NCI-H526 (cell line): ENCODE measurements around the gene ZNF319.

Experiments
- DNase-seq, 2 experiments: peaks; one replicate each; lab custom pipeline; 2025; lab: John Stamatoyannopoulos, UW

Gene ZNF319

DNA sequence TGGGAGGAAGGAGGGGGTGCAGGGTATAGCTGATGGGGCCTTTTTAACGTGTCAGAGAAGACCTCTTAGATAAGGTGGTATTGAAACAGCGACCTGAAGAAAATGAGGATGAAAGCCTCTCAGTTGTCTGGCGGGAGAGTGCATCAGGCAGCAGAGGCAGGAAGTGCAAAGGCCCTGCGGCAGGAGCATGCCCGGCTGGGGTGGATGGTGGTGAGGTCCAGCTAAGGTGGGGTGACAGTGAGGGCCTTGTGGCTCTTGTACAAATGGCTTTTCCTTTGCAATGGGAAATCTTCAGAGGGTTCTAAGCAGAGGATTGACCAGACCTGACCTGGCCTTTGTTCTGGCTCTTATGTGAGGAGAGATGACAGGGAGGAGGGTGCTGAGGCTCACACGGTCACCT lies 36.5 kb upstream of the ZNF319 start:
- DNase-seq = no peak

DNA sequence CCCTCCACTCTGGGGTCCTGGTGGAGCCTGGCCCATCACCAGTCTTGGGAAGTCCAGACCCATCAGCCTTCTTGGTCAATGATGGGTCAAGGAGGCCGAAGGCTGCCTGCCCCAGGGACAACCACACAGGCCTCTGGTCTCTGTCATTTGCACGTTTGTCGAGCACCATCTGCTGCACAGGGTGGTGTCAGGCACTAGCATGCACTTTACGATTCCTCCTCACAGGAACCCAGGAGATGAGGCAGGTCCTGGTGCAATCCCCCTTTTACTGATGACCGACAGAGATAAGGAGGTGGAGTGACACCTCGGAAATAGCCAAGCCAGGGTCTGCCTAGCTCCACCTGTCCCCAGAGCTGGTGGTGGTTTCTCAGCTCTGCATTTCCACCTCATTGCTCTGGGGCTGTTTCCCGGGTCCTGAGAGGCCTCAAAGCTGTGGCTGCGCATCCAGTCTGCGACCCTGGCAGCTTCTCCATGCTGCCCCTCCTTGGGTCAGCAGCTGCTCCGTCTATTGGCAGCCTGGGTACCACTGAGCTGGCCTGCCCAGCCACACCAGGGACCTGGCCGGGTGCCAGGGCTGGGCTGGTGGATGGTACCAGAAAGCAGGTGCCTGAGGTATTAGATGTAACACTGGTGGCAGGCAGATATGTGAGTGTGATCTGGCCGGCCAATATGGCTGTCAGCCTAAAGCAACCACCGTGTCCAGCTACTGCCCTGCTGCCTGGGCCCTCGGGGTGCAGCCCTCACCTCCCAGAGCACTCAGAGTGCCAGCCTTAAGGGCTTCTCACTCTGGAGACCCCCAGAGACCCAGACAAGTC lies 35.1 kb upstream of the ZNF319 start:
- DNase-seq = no peak

DNA sequence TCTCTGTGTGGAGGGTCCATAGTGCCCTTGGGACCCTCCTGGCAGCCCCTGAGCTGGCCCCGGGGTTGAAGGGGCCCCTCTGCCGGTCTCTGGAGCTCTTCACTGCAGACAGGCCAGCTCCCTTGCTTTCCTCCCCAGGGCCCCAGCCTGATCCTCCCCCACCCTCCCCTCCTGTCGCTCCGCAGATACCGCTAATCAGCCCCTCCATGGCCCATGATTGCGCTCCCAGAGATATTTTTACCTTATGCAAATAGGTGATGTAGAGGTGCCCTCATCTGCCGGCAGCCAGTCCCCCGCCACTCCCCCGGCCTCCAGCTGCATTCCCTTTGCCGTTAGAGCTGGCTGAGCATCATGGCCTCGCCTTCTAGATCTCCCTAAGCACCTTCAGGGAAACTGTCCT lies 34.3 kb upstream of the ZNF319 start:
- peak; percentile 18 to 72 for DNase-seq

DNA sequence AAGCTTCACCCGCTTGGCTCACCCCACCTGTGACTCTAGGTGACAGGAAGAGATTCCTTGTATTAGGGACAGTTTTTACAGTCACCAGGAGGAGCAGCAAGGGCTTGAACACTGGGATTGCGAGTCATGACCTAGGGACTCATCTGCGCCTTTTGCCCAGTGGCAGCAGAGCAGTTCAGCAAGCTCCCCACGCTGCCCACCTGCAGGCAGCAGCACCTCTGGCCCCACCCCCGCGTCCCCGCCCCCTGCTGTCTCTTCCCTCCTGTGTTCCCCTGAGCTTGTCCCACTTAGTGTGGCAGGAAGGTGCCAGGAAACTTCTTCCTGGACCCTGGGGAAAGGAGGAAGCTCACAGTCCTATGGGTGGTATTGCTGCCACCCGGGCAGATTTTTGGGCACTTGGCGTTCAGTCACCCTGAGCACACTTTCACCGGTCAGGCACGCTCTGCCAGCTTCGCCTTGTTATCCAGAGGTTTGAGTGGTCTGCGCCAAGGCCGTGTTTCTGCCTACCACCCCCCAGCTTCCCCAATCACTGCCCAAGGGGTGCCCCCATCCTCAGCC lies 33.7 kb upstream of the ZNF319 start:
- no peak for DNase-seq

DNA sequence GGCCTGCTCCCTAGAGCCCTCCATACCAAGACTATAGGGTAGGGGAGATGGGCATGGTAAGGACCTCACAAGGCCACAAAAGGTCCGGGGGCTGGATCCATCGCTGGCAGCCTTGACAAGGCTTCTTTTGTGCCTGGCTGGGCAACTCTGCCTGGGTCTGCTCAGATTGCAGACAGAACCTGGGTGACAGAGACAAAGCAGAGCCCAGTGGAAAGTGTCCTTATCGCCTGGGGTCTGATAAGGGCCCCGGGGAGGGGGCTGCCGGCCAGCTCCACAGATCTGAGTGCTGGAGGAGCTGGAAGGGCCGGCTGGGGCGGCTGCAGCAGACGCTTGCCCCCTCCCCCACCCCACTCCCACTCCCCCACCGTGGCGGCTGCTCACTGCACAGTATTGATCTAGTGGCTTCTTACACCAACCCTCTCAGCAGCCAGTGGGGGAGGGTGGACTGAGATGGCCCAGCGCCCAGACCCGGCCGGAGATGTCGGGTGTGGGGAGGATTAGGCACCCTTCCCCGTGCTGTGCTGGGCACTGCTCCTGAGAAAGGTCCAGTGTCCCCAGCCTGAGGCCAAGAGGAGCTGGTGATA lies 32.3 kb upstream of the ZNF319 start:
- DNase-seq = no peak

DNA sequence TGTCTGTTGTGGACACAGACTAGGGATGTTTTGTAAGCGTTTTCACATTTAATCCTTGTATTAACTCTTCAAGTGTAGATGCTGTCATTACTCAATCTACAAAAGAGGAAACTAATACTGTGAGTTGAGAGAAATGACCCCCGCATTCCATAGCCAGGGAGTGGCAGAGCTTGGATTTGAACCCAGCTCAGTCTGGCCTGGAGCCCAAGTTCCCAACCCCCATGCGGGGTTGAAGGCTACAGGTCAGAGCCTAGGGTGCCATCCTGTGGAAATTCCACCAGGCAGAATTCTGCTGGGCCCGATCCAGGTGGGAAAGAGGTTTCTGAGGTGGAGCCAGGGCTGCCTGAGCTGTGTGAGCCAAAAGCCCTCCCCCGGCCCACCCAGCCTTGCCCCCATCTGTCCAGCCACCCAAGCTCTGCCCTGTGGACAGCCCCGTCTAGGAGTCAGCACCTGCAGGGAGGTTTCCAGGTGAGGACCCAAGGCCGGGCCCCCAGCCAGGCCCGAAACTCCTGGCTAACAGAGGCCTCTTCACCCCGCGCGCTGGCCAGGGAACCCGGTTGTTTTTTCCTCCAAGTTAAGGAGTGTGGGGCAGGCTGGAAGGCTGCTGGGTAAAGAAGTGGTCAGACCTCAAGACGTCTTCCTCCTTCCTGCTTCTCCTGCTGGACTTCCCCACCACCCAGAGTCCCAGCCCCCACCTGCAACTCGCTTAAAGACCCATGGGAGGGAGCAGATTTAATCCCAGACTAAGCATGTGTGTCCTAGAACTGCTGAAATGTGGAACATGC lies 30.7 kb upstream of the ZNF319 start:
- no peak for DNase-seq

DNA sequence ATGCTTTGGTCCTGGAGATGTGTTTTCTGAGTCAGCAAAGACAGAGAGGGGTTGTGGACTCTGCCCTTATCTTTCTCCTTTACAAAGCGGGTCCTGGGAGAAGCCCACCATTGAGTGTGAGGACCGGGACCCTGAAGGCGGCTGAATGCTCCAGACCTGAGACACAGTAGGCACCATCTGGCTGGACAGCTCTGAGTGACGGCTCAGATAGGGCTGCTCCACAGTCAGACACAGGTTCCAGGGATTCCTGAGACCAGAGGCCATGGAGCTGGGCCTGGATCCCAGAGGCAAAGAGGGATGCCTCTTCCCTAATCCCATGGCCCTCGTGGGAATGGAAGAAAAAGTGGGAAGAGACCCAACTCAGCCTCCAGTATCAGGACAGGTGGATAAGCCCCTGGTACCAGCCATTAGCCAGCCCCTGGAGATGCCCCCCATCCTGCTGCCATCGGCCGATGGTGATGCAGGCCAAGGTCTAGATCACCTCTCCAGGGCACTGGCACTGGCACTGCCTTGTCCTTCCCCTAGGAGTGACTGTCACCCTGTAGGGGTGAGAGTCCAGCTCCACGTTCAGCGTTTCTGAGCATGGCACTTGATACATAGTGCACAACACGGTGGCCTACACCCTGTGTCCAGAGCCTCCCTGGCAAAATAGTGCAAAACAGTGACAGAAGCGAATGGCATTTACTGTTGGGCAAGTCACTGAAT lies 29.8 kb upstream of the ZNF319 start:
- no peak for DNase-seq

DNA sequence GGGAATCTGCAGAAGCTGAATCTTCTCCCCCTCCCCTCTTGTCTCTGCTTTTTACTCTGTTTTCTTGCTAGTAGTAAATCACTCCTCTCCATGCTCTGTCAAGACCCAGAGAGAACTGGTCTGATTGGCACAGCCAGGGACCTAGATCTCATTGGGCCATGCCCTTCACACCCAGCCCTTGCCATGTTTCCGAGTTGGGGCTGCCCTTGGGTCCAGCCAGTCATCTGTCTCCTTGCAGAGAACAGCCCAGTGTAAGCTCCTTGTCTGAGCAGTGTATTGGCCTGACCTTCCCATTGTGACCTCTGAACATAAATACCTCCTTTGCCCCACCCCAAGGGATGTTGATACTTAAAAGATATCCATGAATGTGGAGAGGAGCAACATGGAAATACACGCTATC lies 28.9 kb upstream of the ZNF319 start:
- no peak for DNase-seq

DNA sequence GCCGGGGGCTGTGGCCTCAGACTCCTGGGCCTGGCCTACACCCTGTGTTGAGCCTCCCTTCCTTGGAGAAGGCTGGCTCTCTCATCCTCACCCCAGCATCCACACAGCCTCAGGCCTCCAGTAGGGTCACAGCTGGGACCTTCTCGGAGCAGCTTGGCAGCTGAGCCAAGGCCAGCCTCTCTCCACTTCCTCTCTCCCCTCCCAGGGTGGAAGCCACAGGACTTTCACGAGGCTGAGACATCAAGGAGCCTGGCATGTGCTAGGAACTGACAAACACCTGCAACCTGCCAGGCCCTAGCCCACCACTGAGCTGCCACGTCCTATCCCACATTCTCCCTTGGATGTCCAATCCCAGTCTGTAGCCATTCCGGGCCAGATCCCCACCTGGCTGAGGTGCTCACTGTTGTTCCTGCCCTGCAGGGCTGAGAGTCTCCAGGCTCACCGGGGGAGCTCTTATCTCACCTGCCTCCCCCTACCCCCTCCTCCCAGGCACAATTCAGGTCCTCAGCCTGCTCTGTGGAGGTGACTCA lies 28.1 kb upstream of the ZNF319 start:
- DNase-seq = no peak

DNA sequence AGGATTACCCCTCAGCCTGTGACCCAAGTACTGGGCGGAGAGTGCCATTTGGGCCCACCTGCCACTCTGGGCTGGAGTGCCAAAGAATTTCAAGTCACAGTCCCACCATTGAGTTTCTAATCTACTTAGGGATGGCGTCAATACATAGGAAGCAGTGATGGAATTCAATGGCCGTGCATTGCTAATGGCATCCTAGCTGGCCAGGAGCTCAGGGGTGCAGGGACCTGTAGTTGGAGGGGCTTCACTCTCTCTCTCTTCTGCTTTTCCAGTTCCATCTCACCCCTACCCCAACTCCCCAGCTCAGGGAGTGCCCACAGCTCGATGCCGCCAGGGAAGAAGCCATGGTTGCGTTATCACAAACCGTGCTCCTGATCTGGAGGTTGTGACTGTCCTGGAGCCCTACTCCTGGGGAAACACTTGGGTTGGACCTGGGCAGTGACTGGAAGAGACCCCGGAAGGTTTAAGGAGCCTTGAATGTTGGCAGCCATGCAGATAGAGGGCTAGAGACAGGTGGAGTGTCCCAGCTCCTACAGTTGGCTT lies 27.5 kb upstream of the ZNF319 start:
- no peak for DNase-seq

DNA sequence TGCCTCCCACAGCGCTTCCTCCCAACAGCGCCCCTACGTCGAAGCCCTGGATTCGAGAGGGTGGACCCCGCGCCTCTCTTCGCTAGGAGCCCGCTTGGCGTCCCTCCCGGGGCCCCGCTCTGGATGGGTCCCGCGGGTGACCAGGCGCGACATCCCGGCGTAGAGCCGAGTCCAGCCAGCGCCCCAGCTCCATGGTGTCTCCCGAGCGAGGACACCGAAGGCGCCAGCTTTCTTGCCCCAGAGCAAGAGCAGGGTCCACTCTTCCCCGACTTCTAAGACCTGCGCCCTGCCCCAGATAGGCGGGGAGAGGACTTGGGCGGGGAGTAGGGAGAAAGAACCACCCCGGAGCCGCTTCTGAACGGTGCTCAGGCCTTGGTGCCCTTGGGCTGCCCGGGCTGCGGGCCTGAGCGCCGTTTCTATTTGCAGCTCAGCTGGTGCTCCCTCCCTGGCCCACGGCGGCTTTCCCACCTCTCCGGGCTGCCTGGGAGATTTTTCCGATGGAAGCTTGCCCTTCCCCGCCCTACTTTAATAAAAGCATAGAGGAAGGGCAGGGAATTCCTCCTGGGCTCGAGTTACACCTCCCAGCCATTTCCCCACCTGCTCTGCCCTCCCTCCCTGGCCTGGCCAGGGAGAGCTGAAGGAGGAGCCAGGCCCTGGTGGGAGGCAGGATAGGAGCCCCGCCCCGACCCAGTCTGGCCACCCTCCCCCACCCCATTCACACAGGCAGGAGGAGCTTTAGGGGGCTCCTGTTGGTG lies 26.9 kb upstream of the ZNF319 start:
- peak; percentile 32 to 73 for DNase-seq

DNA sequence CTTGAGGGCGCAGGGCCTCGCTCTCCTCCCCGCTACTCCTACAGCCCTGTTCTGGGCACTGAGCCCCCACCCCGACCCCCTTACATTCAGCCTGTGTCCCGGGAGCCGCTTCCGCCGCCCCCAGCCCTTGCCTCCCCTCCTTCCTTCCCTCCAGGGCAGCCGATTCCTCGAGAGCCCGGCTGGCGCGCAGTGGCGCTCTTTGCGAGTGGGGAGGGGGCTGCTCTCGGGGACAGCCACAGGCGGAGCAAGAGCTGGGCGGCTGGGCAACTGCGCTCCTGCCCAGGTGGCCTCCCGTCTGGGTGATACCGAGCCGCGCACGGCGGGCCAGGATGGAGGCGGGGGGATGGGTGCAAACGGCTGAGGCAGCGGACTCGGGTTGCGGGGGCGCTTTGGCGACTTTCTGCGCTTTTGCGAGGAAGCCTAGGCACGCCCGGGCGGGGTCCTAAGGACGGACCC lies 26.3 kb upstream of the ZNF319 start:
- peak in 1 of 2 experiments; percentile 38 for DNase-seq

DNA sequence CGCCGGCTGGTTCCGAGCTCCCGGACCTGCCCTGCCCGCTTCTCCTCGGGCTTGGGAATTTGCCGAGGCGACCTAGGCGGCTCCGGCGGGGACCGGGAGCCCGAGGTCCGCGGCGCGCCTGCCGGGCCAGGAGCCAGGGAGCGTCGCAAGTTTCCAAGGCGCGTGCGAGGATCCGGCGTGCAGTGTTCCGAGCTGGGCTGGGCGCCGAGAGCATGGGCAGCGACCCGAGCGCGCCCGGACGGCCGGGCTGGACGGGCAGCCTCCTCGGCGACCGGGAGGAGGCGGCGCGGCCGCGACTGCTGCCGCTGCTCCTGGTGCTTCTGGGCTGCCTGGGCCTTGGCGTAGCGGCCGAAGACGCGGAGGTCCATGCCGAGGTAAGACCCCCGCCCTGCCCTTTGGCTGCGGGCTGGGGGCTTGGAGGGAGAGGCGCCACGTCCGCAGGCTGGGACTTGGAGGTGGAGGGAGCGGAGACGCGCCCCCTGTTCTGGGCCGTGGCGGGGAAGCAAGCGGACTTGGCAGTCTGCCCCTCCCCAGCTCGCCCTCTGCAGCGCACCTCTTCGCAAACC lies 25.8 kb upstream of the ZNF319 start:
- DNase-seq = peak in 1 of 2 experiments; percentile 65

DNA sequence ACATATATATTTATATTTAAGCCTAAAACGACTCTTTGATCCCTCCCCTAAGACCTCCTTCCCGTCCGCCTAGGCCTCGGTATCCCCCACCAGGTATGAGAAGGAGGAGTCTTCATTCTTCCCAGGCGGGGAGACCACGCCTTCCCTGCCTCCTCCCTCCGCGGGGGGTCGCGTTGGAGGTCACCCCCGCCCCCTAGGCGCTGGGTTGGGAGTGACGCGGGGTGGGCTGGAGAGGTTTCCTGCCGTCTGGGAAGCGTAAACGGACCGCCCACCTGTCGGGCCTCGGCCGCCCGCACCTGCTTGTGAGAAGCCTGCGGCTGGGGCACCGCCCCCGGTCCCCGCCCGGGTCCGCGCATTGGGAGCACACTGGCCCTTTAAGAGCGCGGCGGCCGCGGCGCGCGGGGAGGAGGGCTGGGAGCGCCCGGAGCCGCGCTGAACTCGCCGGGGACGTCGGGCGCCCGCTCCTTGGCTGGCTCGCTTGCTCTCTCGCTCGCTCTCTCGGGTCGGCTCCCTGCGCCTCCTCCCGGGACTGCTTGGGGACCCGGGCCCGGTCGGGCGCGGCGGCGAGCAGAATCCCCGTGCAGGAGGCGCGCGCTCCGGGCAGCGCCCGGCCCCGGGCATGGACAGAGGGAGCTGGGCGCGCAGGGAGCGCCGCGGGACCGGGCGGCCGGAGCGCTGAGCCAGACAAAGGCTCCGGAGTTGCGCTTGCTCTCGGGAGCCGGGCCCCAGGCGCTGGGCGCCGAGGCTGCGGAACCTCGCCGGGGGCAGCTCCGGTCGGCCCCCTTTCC lies 25.1 kb upstream of the ZNF319 start, which contains the start of gene MMP15:
MMP15 (plus strand) TSS at position 404 of the 788 bp plus-strand sequence. CDS start 597 bp downstream, outside the sequence.
- peak; percentile 51 to 84 for DNase-seq

DNA sequence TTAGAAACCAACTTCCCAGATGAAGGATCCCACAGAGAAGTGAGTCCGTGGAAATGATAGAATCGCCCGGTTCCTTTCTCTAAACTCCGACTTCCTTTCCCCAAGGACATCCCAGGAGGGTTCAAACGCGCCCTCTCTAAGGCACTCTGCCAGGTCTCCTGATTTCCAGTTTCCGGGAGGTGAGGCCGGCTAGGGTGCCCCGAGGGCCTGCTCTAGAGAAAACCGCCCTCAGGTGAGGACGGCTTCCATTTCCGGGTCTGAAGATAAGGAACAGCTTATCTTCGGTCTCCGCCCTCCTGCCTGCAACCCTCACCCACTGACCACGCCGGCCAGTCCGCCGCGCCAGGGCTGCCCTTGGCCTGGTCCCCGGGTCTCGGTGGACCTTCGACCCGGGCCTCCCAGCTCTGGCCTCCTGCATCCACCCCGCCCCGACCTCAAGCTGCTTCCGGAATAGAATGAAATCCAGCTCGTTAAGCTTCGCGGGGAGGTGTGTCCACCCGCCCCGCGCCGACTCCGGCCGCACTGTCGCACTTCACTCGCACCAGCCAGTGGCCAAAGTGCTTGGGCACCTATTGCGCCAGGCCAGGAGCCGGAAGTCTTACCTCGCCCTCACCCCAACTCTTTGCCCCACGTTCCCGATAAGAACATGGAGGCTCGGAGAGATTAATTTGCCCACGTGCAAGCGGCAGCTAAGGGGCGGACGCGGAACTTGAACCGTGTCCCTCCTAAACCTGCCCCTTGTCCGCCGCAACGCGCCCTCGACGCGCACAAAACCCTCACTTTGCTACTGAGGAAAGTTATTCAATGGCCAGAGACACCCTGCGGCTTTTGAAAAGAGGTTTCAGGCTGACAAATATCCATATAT lies 24.2 kb upstream of the ZNF319 start:
- DNase-seq = peak in 1 of 2 experiments; percentile 47

DNA sequence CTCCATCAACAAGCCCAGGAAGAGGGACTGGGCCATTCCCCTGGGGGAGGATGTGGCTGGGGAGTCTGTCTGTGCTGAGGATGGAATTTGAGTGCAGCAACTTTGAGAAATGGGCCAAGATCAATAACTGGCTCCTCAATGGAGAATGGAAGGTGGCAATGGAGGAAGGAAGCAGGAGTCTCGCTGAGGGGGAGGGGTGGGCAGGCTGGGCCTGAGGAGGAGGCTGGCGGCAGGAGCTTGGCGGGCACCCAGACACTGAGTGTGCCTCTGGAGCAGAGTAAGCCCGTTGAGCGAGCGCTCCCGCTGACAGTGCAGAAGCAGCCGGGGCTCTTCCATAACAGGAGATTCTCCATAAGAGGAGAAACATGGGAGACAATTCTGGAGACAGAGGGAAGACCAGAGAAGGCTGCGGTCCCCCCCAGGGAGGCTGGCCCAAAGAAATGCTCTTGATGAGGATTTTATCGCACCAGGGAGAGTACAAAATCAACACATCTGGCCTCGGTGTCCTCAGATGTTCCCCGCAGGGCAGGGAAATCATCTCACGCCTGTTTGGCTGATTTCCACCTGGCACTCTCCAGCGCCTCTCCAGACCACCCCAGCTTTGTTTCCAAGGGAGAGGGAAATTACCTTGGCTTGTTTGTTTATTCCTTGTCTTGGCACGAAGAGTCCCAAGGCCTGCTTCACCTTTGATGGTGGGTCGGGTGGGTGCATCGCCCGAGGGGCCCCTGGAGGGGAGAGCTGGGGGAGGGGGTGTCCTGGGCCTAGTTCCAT lies 22.3 kb upstream of the ZNF319 start:
- DNase-seq = peak in 1 of 2 experiments; percentile 20
